Transverse colon (tissue), 4 donors: Measurements from ENCODE around the gene CDCA5.

Experiments
- CTCF ChIP-seq, 5 experiments: fragments of 200-600 bp in 3 of 5; fragments of 450-650 bp in 2 of 5; sonication (generic) in 3 of 5; IDR thresholded peaks; 1 replicate in 2 of 5; 2 replicates in 3 of 5; pipeline ENCODE4 v1.5.1; 2016 to 2017; ENCODE audit warnings: antibody characterized with exemption in 5 of 5, inconsistent platforms in 3 of 5, mild to moderate bottlenecking in 2 of 5, moderate library complexity in 1 of 5
- EP300 ChIP-seq: sonication (generic); formaldehyde crosslinking; IDR thresholded peaks from one replicate; pipeline ENCODE4 v1.6.1; 2017; ENCODE audit warnings: antibody characterized with exemption, low read depth
- POLR2A ChIP-seq: fragments of 450-650 bp; IDR thresholded peaks from one replicate; pipeline ENCODE4 v1.6.1; 2016; ENCODE audit warnings: antibody characterized with exemption, mild to moderate bottlenecking, moderate library complexity
- POLR2AphosphoS5 ChIP-seq, 3 donors: sonication (generic); formaldehyde crosslinking; IDR thresholded peaks; one replicate each; pipeline ENCODE4 v1.6.1; 2016; ENCODE audit warnings: antibody characterized with exemption in 3 of 3

DNA sequence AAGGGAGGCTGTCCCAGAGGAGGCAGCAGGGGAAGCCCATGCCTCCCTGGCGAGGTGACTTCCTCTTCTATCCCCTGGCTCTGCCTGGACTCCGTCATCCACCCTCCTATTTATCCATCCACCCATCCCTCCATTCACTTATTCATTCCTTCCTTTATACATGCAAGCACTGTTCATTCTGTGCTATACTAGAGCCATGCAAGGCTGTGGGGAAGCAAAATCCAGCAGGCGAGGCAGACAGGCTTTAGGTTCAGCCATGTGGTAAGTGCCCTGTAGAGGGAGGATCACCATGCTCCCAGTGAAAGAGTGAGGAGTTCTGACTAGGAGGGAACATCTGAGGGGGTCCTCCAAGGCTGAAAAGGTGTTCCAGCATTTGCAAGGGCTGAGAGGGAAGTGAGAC lies 24.3 kb downstream of the CDCA5 start:
- TF ChIP-seq POLR2AphosphoS5 (IDR thresholded peaks at IDR 0.05) (no peak), CTCF (IDR thresholded peaks at IDR 0.05) (no peak), POLR2A (no peak), EP300 (no peak)
